Activated naive CD4-positive, alpha-beta T cell treated with anti-CD3 and anti-CD28 coated beads, Interleukin-2, amount 10 ng/mL, durations not matched to agents 7 days and 5 days (primary cell): ENCODE results near the gene CYP4F3.

ENCODE experiments used
- CTCF ChIA-PET: fragments of 350-600 bp; sonication (Branson Sonifier 250); formaldehyde crosslinking; loops from one replicate; lab custom pipeline; 2021; ENCODE audit warnings: antibody characterized with exemption; lab: Charles Lee
- DNase-seq: peaks from one replicate; pipeline ENCODE4 v3.0.0-alpha.2; 2020
- H3K27ac Mint-ChIP-seq: one replicate; pipeline ENCODE4 v1.8.0; 2021; ENCODE audit warnings: mild to moderate bottlenecking, moderate library complexity, mixed read lengths
- H3K27me3 Mint-ChIP-seq: one replicate; pipeline ENCODE4 v1.8.0; 2021; ENCODE audit warnings: mild to moderate bottlenecking, mixed read lengths
- H3K36me3 Mint-ChIP-seq: one replicate; pipeline ENCODE4 v1.8.0; 2021; ENCODE audit warnings: mixed read lengths
- H3K4me1 Mint-ChIP-seq: one replicate; pipeline ENCODE4 v1.8.0; 2021; ENCODE audit warnings: mixed read lengths
- H3K4me3 Mint-ChIP-seq: one replicate; pipeline ENCODE4 v1.8.0; 2021; ENCODE audit warnings: mild to moderate bottlenecking, moderate library complexity, mixed read lengths
- H3K9me3 Mint-ChIP-seq: one replicate; pipeline ENCODE4 v1.8.0; 2021; ENCODE audit warnings: mixed read lengths

The CYP4F3 gene

GRCh38 chr19:15701757-15702533 is 61.2 kb downstream of the CYP4F3 start:
- no peak for DNase-seq
- H3K9me3 Mint-ChIP-seq, result no peaks in the 10 kb centered on the region
- CTCF ChIA-PET, result interaction anchor here (1.1 kb wide), 1 partner anchor 16 kb away, joined by 3 read pairs; no protein-coding TSS in a partner anchor
- H3K27ac Mint-ChIP-seq, result no peak overlapping the region
- H3K4me3 Mint-ChIP-seq, result no peak overlapping the region
- peaks cover 37% of the 10 kb centered on the region for H3K27me3 Mint-ChIP-seq
- H3K36me3 Mint-ChIP-seq, result no peaks in the 10 kb centered on the region
- no peaks in the 10 kb centered on the region for H3K4me1 Mint-ChIP-seq

GRCh38 chr19:15702534-15702930 is 61.8 kb downstream of the CYP4F3 start:
- Mint-ChIP-seq H3K27me3 (peaks cover 31% of the 10 kb centered on the region), H3K27ac (no peak overlapping the region), H3K4me1 (no peaks in the 10 kb centered on the region), H3K4me3 (no peak overlapping the region), H3K36me3 (no peaks in the 10 kb centered on the region), H3K9me3 (no peaks in the 10 kb centered on the region)
- CTCF ChIA-PET, result interaction anchor here (1.1 kb wide), 1 partner anchor 15 kb away, joined by 3 read pairs; no protein-coding TSS in a partner anchor
- DNase-seq, result peak; percentile 41
